ENCODE results near the gene DEFB129.
"Not testable (repeated sequence)": the region's sequence is repeated elsewhere in the genome, so short reads cannot be mapped to it uniquely, and the experiment has no call there.

The DEFB129 gene

GRCh38 chr20:203630-204029, 23.4 kb upstream of the DEFB129 start:
- not testable (repeated sequence) for H3K36me3 ChIP-seq (ENCODE audit: control insufficient read depth, insufficient read depth, low read length); DNase-seq; H3K18ac ChIP-seq (ENCODE audit: low read length); H3K4me2 ChIP-seq (ENCODE audit: low read length); H4K8ac ChIP-seq (ENCODE audit: low read depth, low read length); H2BK120ac ChIP-seq (ENCODE audit: low read depth, low read length); H3K27ac ChIP-seq (ENCODE audit: low read depth, low read length); H2BK5ac ChIP-seq (ENCODE audit: low read length); H3K27me3 ChIP-seq (ENCODE audit: insufficient read depth, low read length, poor library complexity); H4K5ac ChIP-seq (ENCODE audit: low read length); H3K4me1 ChIP-seq (ENCODE audit: control insufficient read depth, low read depth, low read length); H2AK5ac ChIP-seq (ENCODE audit: low read length); H3K4me3 ChIP-seq (ENCODE audit: low read length); H3K56ac ChIP-seq (ENCODE audit: low read length); H3K23ac ChIP-seq (ENCODE audit: low read length); H3K9ac ChIP-seq (ENCODE audit: low read length); H2BK15ac ChIP-seq (replicated peaks; ENCODE audit: low read depth); H3K79me1 ChIP-seq (ENCODE audit: low read length); H3K79me2 ChIP-seq (ENCODE audit: control insufficient read depth, insufficient read depth, low read length); H3K4ac ChIP-seq (ENCODE audit: low read depth, low read length)
- no CpG with 5 or more reads among the region's 4 CpGs for WGBS (ENCODE audit: extremely low coverage, insufficient coverage, low lambda C conversion rate)

- Histone ChIP-seq H3K23ac (ENCODE audit: low read length) (no peak overlapping the region), H4K5ac (ENCODE audit: low read length) (no peak overlapping the region), H4K8ac (ENCODE audit: low read depth, low read length) (no peak overlapping the region), H3K4me3 (ENCODE audit: low read length) (no peak overlapping the region), H3K9ac (ENCODE audit: low read length) (no peak overlapping the region), H3K79me2 (ENCODE audit: control insufficient read depth, insufficient read depth, low read length) (no peaks in the 10 kb centered on the region), H3K4me2 (ENCODE audit: low read length) (no peak overlapping the region), H3K4ac (ENCODE audit: low read depth, low read length) (no peak overlapping the region), H3K36me3 (ENCODE audit: control insufficient read depth, insufficient read depth, low read length) (no peaks in the 10 kb centered on the region), H3K79me1 (ENCODE audit: low read length) (no peaks in the 10 kb centered on the region), H3K56ac (ENCODE audit: low read length) (no peak overlapping the region), H2BK120ac (ENCODE audit: low read depth, low read length) (no peak overlapping the region), H3K27ac (ENCODE audit: low read depth, low read length) (no peak overlapping the region), H3K27me3 (ENCODE audit: insufficient read depth, low read length, poor library complexity) (no peaks in the 10 kb centered on the region), H2BK5ac (ENCODE audit: low read length) (no peak overlapping the region), H3K4me1 (ENCODE audit: control insufficient read depth, low read depth, low read length) (no peaks in the 10 kb centered on the region), H2AK5ac (ENCODE audit: low read length) (no peak overlapping the region), H3K18ac (ENCODE audit: low read length) (no peak overlapping the region), H2BK15ac (replicated peaks; ENCODE audit: low read depth) (no peak overlapping the region)
- no CpG with 5 or more reads among the region's 5 CpGs for WGBS (ENCODE audit: extremely low coverage, insufficient coverage, low lambda C conversion rate)
- peak; percentile 54 for DNase-seq
Measured at GRCh38 chr20:208942-209566, 18.0 kb upstream of the DEFB129 start.

- H3K23ac ChIP-seq (ENCODE audit: low read length): no peak overlapping the region
- H2AK5ac ChIP-seq (ENCODE audit: low read length): no peak overlapping the region
- no peak overlapping the region for H4K5ac ChIP-seq (ENCODE audit: low read length)
- H3K56ac ChIP-seq (ENCODE audit: low read length): no peak overlapping the region
- H2BK5ac ChIP-seq (ENCODE audit: low read length): no peak overlapping the region
- WGBS (ENCODE audit: extremely low coverage, insufficient coverage, low lambda C conversion rate): no CpG with 5 or more reads among the region's 7 CpGs
- no peak overlapping the region for H3K27ac ChIP-seq (ENCODE audit: low read depth, low read length)
- no peak overlapping the region for H2BK120ac ChIP-seq (ENCODE audit: low read depth, low read length)
- no peaks in the 10 kb centered on the region for H3K27me3 ChIP-seq (ENCODE audit: insufficient read depth, low read length, poor library complexity)
- no peaks in the 10 kb centered on the region for H3K79me1 ChIP-seq (ENCODE audit: low read length)
- H2BK15ac ChIP-seq (replicated peaks; ENCODE audit: low read depth): no peak overlapping the region
- no peaks in the 10 kb centered on the region for H3K4me1 ChIP-seq (ENCODE audit: control insufficient read depth, low read depth, low read length)
- no peak overlapping the region for H3K4me3 ChIP-seq (ENCODE audit: low read length)
- no peak overlapping the region for H3K4ac ChIP-seq (ENCODE audit: low read depth, low read length)
- no peak overlapping the region for H3K9ac ChIP-seq (ENCODE audit: low read length)
- H3K36me3 ChIP-seq (ENCODE audit: control insufficient read depth, insufficient read depth, low read length): no peaks in the 10 kb centered on the region
- H4K8ac ChIP-seq (ENCODE audit: low read depth, low read length): no peak overlapping the region
- H3K4me2 ChIP-seq (ENCODE audit: low read length): no peak overlapping the region
- peak; percentile 0 for DNase-seq
- H3K18ac ChIP-seq (ENCODE audit: low read length): no peak overlapping the region
- H3K79me2 ChIP-seq (ENCODE audit: control insufficient read depth, insufficient read depth, low read length): no peaks in the 10 kb centered on the region
Measured at GRCh38 chr20:210809-211502, 16.1 kb upstream of the DEFB129 start.

GRCh38 chr20:214383-214782, 12.7 kb upstream of the DEFB129 start:
- no peak overlapping the region for H3K9ac ChIP-seq (ENCODE audit: low read length)

GRCh38 chr20:215796-216195, 11.3 kb upstream of the DEFB129 start:
- no peaks in the 10 kb centered on the region for H3K79me2 ChIP-seq (ENCODE audit: control insufficient read depth, insufficient read depth, low read length)
- H3K23ac ChIP-seq (ENCODE audit: low read length): no peak overlapping the region
- no peak overlapping the region for H2AK5ac ChIP-seq (ENCODE audit: low read length)
- no peaks in the 10 kb centered on the region for H3K27me3 ChIP-seq (ENCODE audit: insufficient read depth, low read length, poor library complexity)
- H2BK5ac ChIP-seq (ENCODE audit: low read length): no peak overlapping the region
- no peaks in the 10 kb centered on the region for H3K36me3 ChIP-seq (ENCODE audit: control insufficient read depth, insufficient read depth, low read length)
- no peak overlapping the region for H4K5ac ChIP-seq (ENCODE audit: low read length)
- no peak overlapping the region for H2BK120ac ChIP-seq (ENCODE audit: low read depth, low read length)
- no peak overlapping the region for H3K4me3 ChIP-seq (ENCODE audit: low read length)
- H3K79me1 ChIP-seq (ENCODE audit: low read length): no peaks in the 10 kb centered on the region
- H3K56ac ChIP-seq (ENCODE audit: low read length): no peak overlapping the region
- WGBS (ENCODE audit: extremely low coverage, insufficient coverage, low lambda C conversion rate): no CpG with 5 or more reads among the region's 1 CpG
- no peak overlapping the region for H3K9ac ChIP-seq (ENCODE audit: low read length)
- DNase-seq: no peak
- H3K4me2 ChIP-seq (ENCODE audit: low read length): no peak overlapping the region
- H3K4me1 ChIP-seq (ENCODE audit: control insufficient read depth, low read depth, low read length): no peaks in the 10 kb centered on the region
- no peak overlapping the region for H4K8ac ChIP-seq (ENCODE audit: low read depth, low read length)
- no peak overlapping the region for H3K18ac ChIP-seq (ENCODE audit: low read length)
- H2BK15ac ChIP-seq (replicated peaks; ENCODE audit: low read depth): no peak overlapping the region
- no peak overlapping the region for H3K4ac ChIP-seq (ENCODE audit: low read depth, low read length)
- no peak overlapping the region for H3K27ac ChIP-seq (ENCODE audit: low read depth, low read length)

More at GRCh38 chr20:214383-214782, 12.7 kb upstream of the DEFB129 start:
- Histone ChIP-seq H3K23ac (ENCODE audit: low read length) (no peak overlapping the region), H3K36me3 (ENCODE audit: control insufficient read depth, insufficient read depth, low read length) (no peaks in the 10 kb centered on the region), H3K4me3 (ENCODE audit: low read length) (no peak overlapping the region), H3K27me3 (ENCODE audit: insufficient read depth, low read length, poor library complexity) (no peaks in the 10 kb centered on the region), H4K8ac (ENCODE audit: low read depth, low read length) (no peak overlapping the region), H2AK5ac (ENCODE audit: low read length) (no peak overlapping the region), H2BK5ac (ENCODE audit: low read length) (no peak overlapping the region), H3K18ac (ENCODE audit: low read length) (no peak overlapping the region), H3K27ac (ENCODE audit: low read depth, low read length) (no peak overlapping the region), H2BK120ac (ENCODE audit: low read depth, low read length) (no peak overlapping the region), H3K4me2 (ENCODE audit: low read length) (no peak overlapping the region), H3K79me1 (ENCODE audit: low read length) (no peaks in the 10 kb centered on the region), H3K79me2 (ENCODE audit: control insufficient read depth, insufficient read depth, low read length) (no peaks in the 10 kb centered on the region), H3K56ac (ENCODE audit: low read length) (no peak overlapping the region), H3K4me1 (ENCODE audit: control insufficient read depth, low read depth, low read length) (no peaks in the 10 kb centered on the region), H2BK15ac (replicated peaks; ENCODE audit: low read depth) (no peak overlapping the region), H3K4ac (ENCODE audit: low read depth, low read length) (no peak overlapping the region), H4K5ac (ENCODE audit: low read length) (no peak overlapping the region)
- no peak for DNase-seq
- no CpG with 5 or more reads among the region's 2 CpGs for WGBS (ENCODE audit: extremely low coverage, insufficient coverage, low lambda C conversion rate)

GRCh38 chr20:217266-217665, 9.8 kb upstream of the DEFB129 start:
- H3K18ac ChIP-seq (ENCODE audit: low read length): no peak overlapping the region
- no peaks in the 10 kb centered on the region for H3K4me1 ChIP-seq (ENCODE audit: control insufficient read depth, low read depth, low read length)
- no peak overlapping the region for H2BK5ac ChIP-seq (ENCODE audit: low read length)
- H3K4ac ChIP-seq (ENCODE audit: low read depth, low read length): no peak overlapping the region
- DNase-seq: no peak
- H3K27me3 ChIP-seq (ENCODE audit: insufficient read depth, low read length, poor library complexity): no peaks in the 10 kb centered on the region
- H3K23ac ChIP-seq (ENCODE audit: low read length): no peak overlapping the region
- no peak overlapping the region for H3K27ac ChIP-seq (ENCODE audit: low read depth, low read length)
- H3K4me2 ChIP-seq (ENCODE audit: low read length): no peak overlapping the region
- H3K9ac ChIP-seq (ENCODE audit: low read length): no peak overlapping the region
- H3K4me3 ChIP-seq (ENCODE audit: low read length): no peak overlapping the region
- no peaks in the 10 kb centered on the region for H3K36me3 ChIP-seq (ENCODE audit: control insufficient read depth, insufficient read depth, low read length)
- H4K5ac ChIP-seq (ENCODE audit: low read length): no peak overlapping the region
- no peaks in the 10 kb centered on the region for H3K79me1 ChIP-seq (ENCODE audit: low read length)
- no peaks in the 10 kb centered on the region for H3K79me2 ChIP-seq (ENCODE audit: control insufficient read depth, insufficient read depth, low read length)
- no peak overlapping the region for H2AK5ac ChIP-seq (ENCODE audit: low read length)
- H3K56ac ChIP-seq (ENCODE audit: low read length): no peak overlapping the region
- no peak overlapping the region for H2BK15ac ChIP-seq (replicated peaks; ENCODE audit: low read depth)
- WGBS (ENCODE audit: extremely low coverage, insufficient coverage, low lambda C conversion rate): no CpG with 5 or more reads among the region's 1 CpG
- no peak overlapping the region for H2BK120ac ChIP-seq (ENCODE audit: low read depth, low read length)
- H4K8ac ChIP-seq (ENCODE audit: low read depth, low read length): no peak overlapping the region

All from mesendoderm (in vitro differentiated cells).